Left renal pelvis (tissue), 4 donors: Measurements from ENCODE around the gene MIDN. TPM values are rescaled to one million over a fixed set of nuclear protein-coding genes. Genes with fewer than 3 reads are reported as not detected.

Experiments used
- DNase-seq, 4 donors: peaks; one replicate each; pipeline ENCODE4 v3.0.0-alpha.2; 2013; ENCODE audit warnings: low read depth in 4 of 4, low spot score in 3 of 4
- polyA plus RNA-seq, 4 donors: library from polyadenylated mRNA; unstranded; fragments of 120-200 nt; gene quantifications; one replicate each; pipeline ENCODE4 v1.2.1, GENCODE V29; 2013; ENCODE audit not compliant: insufficient read length in 4 of 4

The MIDN gene
- polyA plus RNA-seq, 4 donors, result 45.4 to 73.1 (median 48.0) TPM

DNA sequence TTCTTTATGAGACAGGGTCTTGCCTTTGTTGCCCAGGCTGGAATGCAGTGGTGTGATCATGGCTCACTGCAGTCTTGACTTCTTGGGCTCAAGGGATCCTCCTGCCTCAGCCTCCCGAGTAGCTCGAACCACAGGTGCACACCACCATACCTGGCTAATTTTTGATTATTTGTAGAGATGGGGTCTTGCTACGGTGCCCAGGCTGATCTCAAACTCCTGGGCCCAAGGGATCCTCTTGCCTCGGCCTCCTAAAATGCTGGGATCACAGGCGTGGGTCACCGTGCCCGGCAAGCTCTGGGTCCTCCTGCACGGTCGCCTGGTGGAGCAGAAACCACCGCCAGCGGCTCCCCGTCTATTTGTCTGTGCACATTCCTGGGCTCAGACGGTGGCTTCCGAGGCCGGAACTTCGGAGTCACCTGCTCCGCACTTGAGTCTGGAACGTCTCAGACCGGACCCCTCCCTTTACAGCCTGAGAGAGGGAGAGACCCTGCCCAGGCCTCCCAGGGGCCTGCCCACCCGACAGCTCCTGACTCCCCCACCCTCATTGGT is 59.4 kb downstream of the MIDN start:
- DNase-seq, result no peak

DNA sequence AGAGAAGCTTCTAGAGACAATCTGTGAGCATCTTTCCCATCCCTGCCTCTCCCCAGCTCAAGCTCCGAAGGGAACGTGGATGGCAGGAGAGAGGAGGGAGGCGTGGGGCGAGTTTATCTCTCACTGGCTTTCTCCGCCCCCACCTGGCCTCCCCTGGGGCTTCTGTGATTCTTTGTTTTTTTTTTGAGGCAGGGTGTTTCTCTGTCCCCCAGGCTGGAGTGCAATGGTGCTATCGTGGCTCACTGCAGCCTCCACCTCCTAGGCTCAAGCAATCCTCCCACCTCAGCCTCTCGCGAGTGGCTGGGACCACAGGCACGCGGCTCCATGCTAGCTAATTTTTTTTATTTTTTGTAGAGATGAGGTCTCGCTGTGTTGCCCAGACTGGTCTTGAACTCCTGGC is 60.3 kb downstream of the MIDN start:
- no peak for DNase-seq

Other genes starting within 250 kb of the MIDN start
- gene GRIN3B, start 248.2 kb upstream of the MIDN start, polyA plus RNA-seq, result 1 to 10 TPM in 1 of 4 donors, under 1 TPM in 3; 0.33 to 1.4 (median 0.69) TPM
- 100 to 1,000 TPM in 1 of 4 donors, 10 to 100 TPM in 3; 88.4 to 138 (median 98.9) TPM for gene TMEM259, start 227.5 kb upstream of the MIDN start, polyA plus RNA-seq
- not detected for gene RNU6-2, start 227.1 kb upstream of the MIDN start, polyA plus RNA-seq
- 100 to 1,000 TPM; 171 to 188 (median 182) TPM for gene CNN2, start 222.0 kb upstream of the MIDN start, polyA plus RNA-seq
- 10 to 100 TPM in 1 of 4 donors, 1 to 10 TPM in 3; 2.7 to 10.6 (median 7.7) TPM for gene ABCA7, start 208.5 kb upstream of the MIDN start, polyA plus RNA-seq
- 10 to 100 TPM in 1 of 4 donors, 1 to 10 TPM in 3; 8.2 to 14.4 (median 8.9) TPM for gene ARHGAP45, start 181.4 kb upstream of the MIDN start, polyA plus RNA-seq
- gene POLR2E, start 153.2 kb upstream of the MIDN start, polyA plus RNA-seq, result 100 to 1,000 TPM; 106 to 154 (median 145) TPM
- gene GPX4, start 144.6 kb upstream of the MIDN start, polyA plus RNA-seq, result 100 to 1,000 TPM; 141 to 267 (median 234) TPM
- gene SBNO2, start 74.3 kb upstream of the MIDN start, polyA plus RNA-seq, result 10 to 100 TPM; 10.6 to 21.1 (median 15.1) TPM
- 10 to 100 TPM; 44.9 to 65.2 (median 55.9) TPM for gene STK11, start 42.8 kb upstream of the MIDN start, polyA plus RNA-seq
- gene CBARP, start 10.6 kb upstream of the MIDN start, polyA plus RNA-seq, result 1 to 10 TPM; 1.4 to 3.5 (median 1.9) TPM
- 100 to 1,000 TPM in 1 of 4 donors, 10 to 100 TPM in 3; 56.5 to 155 (median 92.1) TPM for gene ATP5F1D, start 6.8 kb upstream of the MIDN start, polyA plus RNA-seq
- gene CIRBP, start 20.7 kb downstream of the MIDN start, polyA plus RNA-seq, result 100 to 1,000 TPM; 704 to 940 (median 807) TPM
- gene FAM174C, start 26.9 kb downstream of the MIDN start, polyA plus RNA-seq, result 10 to 100 TPM; 13.3 to 29.7 (median 15.8) TPM
- 1 to 10 TPM; 1.8 to 4.6 (median 3.1) TPM for gene EFNA2, start 37.3 kb downstream of the MIDN start, polyA plus RNA-seq
- gene NDUFS7, start 135.3 kb downstream of the MIDN start, polyA plus RNA-seq, result 10 to 100 TPM; 32.0 to 90.9 (median 46.4) TPM
- 10 to 100 TPM; 24.2 to 37.3 (median 30.3) TPM for gene GAMT, start 153.0 kb downstream of the MIDN start, polyA plus RNA-seq
- gene DAZAP1, start 159.0 kb downstream of the MIDN start, polyA plus RNA-seq, result 100 to 1,000 TPM in 1 of 4 donors, 10 to 100 TPM in 3; 61.7 to 103 (median 80.9) TPM
- 100 to 1,000 TPM; 544 to 886 (median 605) TPM for gene RPS15, start 189.8 kb downstream of the MIDN start, polyA plus RNA-seq
- gene APC2, start 201.5 kb downstream of the MIDN start, polyA plus RNA-seq, result 1 to 10 TPM; 1.0 to 1.5 (median 1.2) TPM
- 10 to 100 TPM; 16.5 to 37.0 (median 21.9) TPM for gene C19orf25, start 230.6 kb downstream of the MIDN start, polyA plus RNA-seq
- 1 to 10 TPM; 2.1 to 9.8 (median 5.2) TPM for gene PCSK4, start 241.8 kb downstream of the MIDN start, polyA plus RNA-seq
- 10 to 100 TPM in 2 of 4 donors, 1 to 10 TPM in 2; 2.2 to 23.5 (median 14.0) TPM for gene REEP6, start 242.6 kb downstream of the MIDN start, polyA plus RNA-seq